AG08396 (cell line): ENCODE data around the gene SYF2.

Experiments
- DNase-seq: peaks from one replicate; pipeline ENCODE4 v3.0.0; 2012; ENCODE audit warnings: low spot score, mixed read lengths

SYF2 gene

GRCh38 chr1:25183126-25183980 lies 48.9 kb downstream of the SYF2 start:
- no peak for DNase-seq

DNA sequence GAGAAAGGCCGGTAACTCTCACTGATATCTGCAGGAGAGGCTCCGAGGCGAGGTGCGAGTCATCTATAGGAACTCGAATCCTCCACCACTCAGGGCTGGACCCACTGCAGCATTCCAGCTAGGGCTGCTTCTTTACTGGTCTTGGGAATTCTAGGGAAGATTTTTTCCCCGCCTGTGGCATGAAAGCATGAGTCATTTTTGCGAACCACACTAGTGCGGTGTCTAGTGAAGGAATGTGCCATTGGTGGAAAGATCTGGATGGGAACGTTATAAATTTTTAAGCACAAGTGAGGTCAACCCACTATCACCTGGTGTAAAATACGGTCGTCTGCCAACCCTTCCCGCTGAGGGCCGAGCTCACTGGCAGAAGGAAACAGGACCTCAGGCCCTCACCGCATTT lies 49.7 kb downstream of the SYF2 start:
- peak; percentile 38 for DNase-seq

DNA sequence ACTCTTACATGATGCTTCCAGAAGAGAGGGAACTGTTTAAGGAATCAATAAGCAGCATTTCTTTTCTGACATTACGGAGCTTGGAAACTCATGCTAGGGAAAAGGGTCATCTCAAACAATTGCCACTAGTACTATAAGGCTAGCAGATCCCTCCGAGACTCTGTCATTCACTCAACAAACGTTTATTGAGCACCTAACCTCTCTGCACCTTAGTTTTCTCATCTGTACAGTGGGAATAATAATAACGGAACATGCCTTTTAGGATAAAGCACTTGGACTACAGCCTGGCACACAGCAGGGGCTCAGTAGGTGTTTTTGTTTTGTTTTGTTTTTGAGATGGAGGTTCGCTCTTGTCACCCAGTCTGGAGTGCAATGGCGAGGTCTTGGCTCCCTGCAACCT lies 51.3 kb downstream of the SYF2 start:
- DNase-seq = no peak

DNA sequence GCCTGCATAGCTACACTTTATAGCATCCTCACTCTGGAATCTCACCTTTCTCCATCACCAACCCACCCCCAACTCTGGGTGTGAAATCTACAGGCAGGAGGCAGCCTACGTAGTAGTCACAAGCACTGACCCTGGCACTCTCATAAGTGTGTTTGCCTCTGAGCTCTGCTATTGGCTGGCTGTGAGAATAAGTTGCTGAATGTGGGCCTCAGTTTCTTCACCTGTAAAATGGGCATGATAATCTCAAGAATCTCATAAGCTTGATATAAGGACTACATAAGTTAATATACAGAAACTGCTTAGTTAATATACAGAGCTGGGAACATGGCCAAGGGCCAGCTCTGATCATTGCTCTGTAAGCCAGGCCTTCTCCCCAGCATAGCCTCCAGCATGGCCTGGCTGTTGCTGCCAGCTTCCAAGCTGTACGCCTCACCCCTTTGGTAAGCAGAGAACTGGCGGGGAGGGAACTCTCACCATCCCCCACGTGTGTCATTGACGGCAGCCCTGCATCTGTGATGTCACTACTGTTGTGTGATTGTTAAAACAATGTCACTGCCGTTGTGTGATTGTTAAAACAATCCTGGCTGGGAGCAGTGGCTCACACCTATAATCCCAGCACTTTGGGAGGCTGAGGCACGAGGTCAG lies 53.3 kb downstream of the SYF2 start:
- no peak for DNase-seq

GRCh38 chr1:25174730-25175612 lies 57.3 kb downstream of the SYF2 start:
- DNase-seq = no peak

GRCh38 chr1:25174363-25174729 lies 58.0 kb downstream of the SYF2 start:
- no peak for DNase-seq

- no peak for DNase-seq
Measured at GRCh38 chr1:25173809-25174340, 58.4 kb downstream of the SYF2 start.
